Subcutaneous abdominal adipose tissue (tissue), 5 donors: ENCODE measurements around the gene UPP1.
"Not testable (repeated sequence)": the region's sequence is repeated elsewhere in the genome, so short reads cannot be mapped to it uniquely, and the experiment has no call there.

Experiments
- H3K27ac ChIP-seq: one replicate; pipeline ENCODE4 v1.7.0; 2013; ENCODE audit warnings: low read depth, mild to moderate bottlenecking, inconsistent platforms, low read length, moderate library complexity
- H3K27me3 ChIP-seq, 5 donors: one replicate each; pipeline ENCODE4 v1.7.0; 2013; ENCODE audit warnings: low read length in 5 of 5, inconsistent platforms in 1 of 5; ENCODE audit not compliant: control insufficient read depth in 5 of 5, insufficient read depth in 4 of 5
- H3K36me3 ChIP-seq, 5 donors: one replicate each; pipeline ENCODE4 v1.7.0; 2013; ENCODE audit warnings: low read length in 5 of 5; ENCODE audit not compliant: control insufficient read depth in 5 of 5, insufficient read depth in 5 of 5
- H3K4me1 ChIP-seq, 5 donors: one replicate each; pipeline ENCODE4 v1.7.0; 2013; ENCODE audit warnings: low read length in 5 of 5, mild to moderate bottlenecking in 3 of 5, moderate library complexity in 1 of 5; ENCODE audit not compliant: control insufficient read depth in 5 of 5, insufficient read depth in 5 of 5
- H3K4me3 ChIP-seq, 5 donors: one replicate each; pipeline ENCODE4 v1.7.0; 2013; ENCODE audit warnings: low read length in 5 of 5, low read depth in 1 of 5
- H3K9ac ChIP-seq, 5 donors: one replicate each; pipeline ENCODE4 v1.7.0; 2013; ENCODE audit warnings: low read length in 5 of 5, mild to moderate bottlenecking in 4 of 5, moderate library complexity in 3 of 5
- H3K9me3 ChIP-seq, 5 donors: one replicate each; pipeline ENCODE4 v1.7.0; 2013; ENCODE audit warnings: low read length in 5 of 5; ENCODE audit not compliant: control insufficient read depth in 5 of 5
- donor health status: healthy.
- donor health status: healthy.
- donor health status: healthy.
- donor health status: healthy.
- donor health status: healthy.

UPP1 gene

DNA sequence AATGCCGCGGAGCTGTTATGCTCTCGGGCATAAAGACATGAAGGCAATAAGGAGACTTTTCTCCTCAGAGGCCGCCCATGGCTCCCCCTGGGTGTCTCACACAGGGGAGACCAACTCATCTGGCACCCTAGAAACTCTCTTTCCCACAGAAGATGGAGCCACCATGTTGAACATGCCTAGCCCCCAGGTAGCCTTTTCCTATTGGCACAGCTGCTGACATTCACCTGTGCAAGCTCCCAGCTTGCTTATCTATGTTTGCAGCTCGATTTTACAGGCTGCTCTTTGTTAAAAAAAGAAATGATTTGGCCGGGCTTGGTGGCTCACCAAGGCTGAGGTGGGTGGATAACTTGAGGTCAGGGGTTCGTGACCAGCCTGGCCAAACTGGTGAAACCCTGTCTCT, 58.6 kb downstream of the UPP1 start:
- H3K9me3 ChIP-seq, H3K4me3 ChIP-seq, H3K9ac ChIP-seq, H3K27me3 ChIP-seq, H3K4me1 ChIP-seq, H3K27ac ChIP-seq, H3K36me3 ChIP-seq: not testable (repeated sequence)

DNA sequence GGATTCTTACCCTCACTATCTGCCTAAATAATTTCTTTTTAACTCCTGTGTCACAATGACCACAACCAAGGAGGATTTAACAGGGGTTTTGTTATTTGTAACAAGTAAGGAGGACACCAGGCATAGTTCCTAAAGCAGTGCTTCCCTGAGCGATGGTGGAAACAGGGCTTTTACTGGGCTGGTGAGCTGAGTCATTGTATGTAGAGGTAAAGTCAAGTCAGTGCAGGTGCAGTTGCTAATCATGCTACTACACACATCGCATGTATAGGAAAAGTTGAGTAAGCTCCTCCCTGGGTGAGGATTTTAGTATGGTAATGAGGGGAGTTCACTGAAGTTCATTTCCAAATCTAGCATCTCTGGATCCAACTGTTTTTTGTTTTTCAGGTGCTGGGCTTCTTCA, 59.2 kb downstream of the UPP1 start:
- H3K9me3 ChIP-seq = no peaks in the 10 kb centered on the region
- H3K4me1 ChIP-seq = peaks cover 0 to 7% (median 0%) of the 10 kb centered on the region in 5 donors
- H3K27me3 ChIP-seq = peaks cover 0 to 3% (median 0%) of the 10 kb centered on the region in 5 donors
- no peak overlapping the region for H3K4me3 ChIP-seq
- no peak overlapping the region for H3K9ac ChIP-seq
- H3K36me3 ChIP-seq = no peaks in the 10 kb centered on the region
- no peak overlapping the region for H3K27ac ChIP-seq

DNA sequence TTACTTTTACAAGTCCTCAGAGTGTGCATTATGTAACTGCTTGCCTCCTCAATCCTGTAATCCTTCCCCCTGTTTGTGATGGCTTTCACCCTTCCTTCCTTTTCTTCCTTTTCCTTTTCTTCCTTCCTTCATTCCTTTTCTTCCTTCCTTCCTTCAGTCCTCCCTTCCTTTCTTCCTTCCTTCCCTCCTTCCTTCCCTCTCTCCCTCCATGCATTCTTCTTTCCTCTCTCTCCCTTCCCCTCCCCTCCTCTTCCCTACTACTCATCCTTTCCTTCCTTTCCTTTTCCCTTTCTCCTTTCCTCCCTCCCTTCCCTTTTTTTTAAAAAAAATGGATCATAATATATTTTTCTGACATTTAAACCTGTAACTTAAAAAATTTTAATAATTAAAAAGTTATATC, 60.0 kb downstream of the UPP1 start:
- no peak overlapping the region for H3K27ac ChIP-seq
- H3K4me1 ChIP-seq = peaks cover 0 to 6% (median 0%) of the 10 kb centered on the region in 5 donors
- no peak overlapping the region for H3K4me3 ChIP-seq
- H3K9ac ChIP-seq = no peak overlapping the region
- no peaks in the 10 kb centered on the region for H3K27me3 ChIP-seq
- no peaks in the 10 kb centered on the region for H3K9me3 ChIP-seq
- H3K36me3 ChIP-seq = no peaks in the 10 kb centered on the region

DNA sequence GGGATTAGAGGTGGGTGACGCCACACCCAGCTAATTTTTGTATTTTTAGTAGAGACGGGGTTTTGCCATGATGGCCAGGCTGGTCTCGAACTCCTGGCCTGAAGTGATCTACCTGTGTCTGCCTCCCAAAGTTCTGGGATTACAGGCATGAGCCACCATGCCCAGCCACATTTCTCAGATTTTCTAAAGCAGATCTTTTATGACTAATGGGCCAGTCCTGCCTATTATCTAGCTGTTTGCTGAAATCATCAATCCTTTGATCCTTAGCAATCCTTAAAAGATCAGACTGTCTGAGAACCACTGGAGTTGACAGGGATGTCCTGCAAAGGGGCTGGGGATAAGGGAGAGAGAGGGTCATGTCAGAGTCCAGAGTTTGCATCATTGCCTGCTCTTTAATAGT, 61.0 kb downstream of the UPP1 start:
- Histone ChIP-seq H3K9ac (no peak overlapping the region), H3K9me3 (no peaks in the 10 kb centered on the region), H3K4me1 (no peaks in the 10 kb centered on the region), H3K27me3 (no peaks in the 10 kb centered on the region), H3K4me3 (no peak overlapping the region), H3K27ac (no peak overlapping the region), H3K36me3 (no peaks in the 10 kb centered on the region)

DNA sequence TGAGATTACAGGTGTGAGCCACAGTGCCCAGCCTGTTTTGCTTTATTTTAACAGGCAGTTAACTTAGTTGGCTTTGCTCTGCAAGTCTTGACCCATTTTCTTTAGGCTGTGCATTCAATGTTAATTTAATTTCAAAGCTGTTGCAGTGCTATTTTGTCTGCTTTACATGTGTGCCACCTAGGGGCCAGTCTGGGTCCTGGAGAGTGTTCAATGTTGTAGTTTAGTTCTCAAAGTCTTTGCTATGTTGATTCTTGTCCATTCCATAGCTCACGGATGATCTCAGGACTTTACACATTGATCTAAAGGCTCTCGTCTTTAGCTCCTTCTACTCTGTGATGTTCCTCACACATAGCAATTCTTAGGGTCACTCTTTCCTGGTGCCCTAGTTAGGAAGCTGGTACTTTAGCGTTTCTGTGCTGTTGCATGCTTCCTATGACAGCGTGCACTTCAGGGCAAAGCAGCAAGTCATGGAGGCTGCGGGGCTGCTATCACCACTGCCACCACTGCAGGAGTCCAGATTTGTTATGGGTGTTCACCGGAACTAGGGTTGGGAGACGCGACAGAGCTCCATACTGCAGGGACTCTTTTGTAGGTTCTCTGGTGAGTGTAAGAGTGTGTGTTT, 65.8 kb downstream of the UPP1 start:
- H3K9ac ChIP-seq = no peak overlapping the region
- no peaks in the 10 kb centered on the region for H3K27me3 ChIP-seq
- H3K9me3 ChIP-seq = no peaks in the 10 kb centered on the region
- no peaks in the 10 kb centered on the region for H3K4me1 ChIP-seq
- H3K27ac ChIP-seq = no peak overlapping the region
- no peak overlapping the region for H3K4me3 ChIP-seq
- no peaks in the 10 kb centered on the region for H3K36me3 ChIP-seq
